Kidney epithelial cell (primary cell): ENCODE measurements around the gene SMARCC1. TPM values are rescaled to one million over a fixed set of nuclear protein-coding genes. Genes with fewer than 3 reads are reported as not detected.

Source experiments
- DNase-seq: peaks from one replicate; pipeline ENCODE4 v3.0.0-alpha.2; 2010; ENCODE audit warnings: low read depth
- H3K27me3 ChIP-seq: 2 replicates; pipeline ENCODE4 v1.6.0; 2011; ENCODE audit warnings: low read length; ENCODE audit not compliant: control insufficient read depth, insufficient read depth
- H3K36me3 ChIP-seq: 2 replicates; pipeline ENCODE4 v1.5.1; 2011; ENCODE audit warnings: low read length; ENCODE audit not compliant: control insufficient read depth, insufficient read depth
- H3K4me3 ChIP-seq: 2 replicates; pipeline ENCODE4 v1.5.1; 2011; ENCODE audit warnings: low read depth, mild to moderate bottlenecking, control low read depth, low read length
- CTCF ChIP-seq: IDR thresholded peaks from 2 replicates; pipeline ENCODE4 v1.5.1; 2011; ENCODE audit warnings: mild to moderate bottlenecking, moderate library complexity, low read length, control low read depth, inconsistent platforms; ENCODE audit not compliant: insufficient read depth, poor library complexity, severe bottlenecking
- total RNA-seq: library from RNA; depleted of rRNA; stranded (reverse); fragments of >200 nt; gene quantifications from 2 replicates; pipeline ENCODE4 v1.2.3, GENCODE V29; 2015

Gene SMARCC1
- total RNA-seq, 1 donor from 2014 or later: 94.0 TPM

GRCh38 chr3:47661121-47661752, 120.5 kb downstream of the SMARCC1 start:
- no peak overlapping the region for H3K4me3 ChIP-seq
- no peak for TF ChIP-seq CTCF
- H3K36me3 ChIP-seq: peaks cover 2% of the 10 kb centered on the region
- no peaks in the 10 kb centered on the region for H3K27me3 ChIP-seq
- peak; percentile 23 for DNase-seq

- TF ChIP-seq CTCF: no peak
- no peak overlapping the region for H3K4me3 ChIP-seq
- peaks cover 2% of the 10 kb centered on the region for H3K36me3 ChIP-seq
- no peak for DNase-seq
- H3K27me3 ChIP-seq: no peaks in the 10 kb centered on the region
Observed at GRCh38 chr3:47658444-47658843, 123.2 kb downstream of the SMARCC1 start.

DNA sequence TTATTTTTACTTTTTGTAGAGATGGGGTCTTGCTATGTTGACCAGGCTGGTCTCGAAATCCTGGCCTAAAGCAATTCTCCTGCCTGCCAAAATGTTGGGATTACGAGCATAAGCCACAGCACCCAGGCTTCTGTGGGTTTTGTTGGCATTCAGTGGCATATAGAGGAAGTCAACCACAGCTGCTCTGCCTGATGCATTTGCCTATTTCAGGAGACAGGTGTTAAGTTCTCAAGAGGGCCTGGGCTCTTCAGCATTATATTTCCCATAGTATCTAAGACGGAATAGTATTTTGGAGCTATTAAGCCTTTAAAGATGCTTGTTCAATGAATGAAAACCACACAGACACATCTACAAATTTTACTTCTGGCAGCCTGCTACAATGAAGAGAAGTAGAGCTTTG, 129.6 kb downstream of the SMARCC1 start:
- TF ChIP-seq CTCF: no peak
- Histone ChIP-seq H3K36me3 (no peaks in the 10 kb centered on the region), H3K4me3 (no peak overlapping the region), H3K27me3 (no peaks in the 10 kb centered on the region)
- no peak for DNase-seq

GRCh38 chr3:47650294-47650693, 131.4 kb downstream of the SMARCC1 start:
- no peak for TF ChIP-seq CTCF
- H3K4me3 ChIP-seq: no peak overlapping the region
- no peaks in the 10 kb centered on the region for H3K36me3 ChIP-seq
- DNase-seq: no peak
- H3K27me3 ChIP-seq: no peaks in the 10 kb centered on the region

DNA sequence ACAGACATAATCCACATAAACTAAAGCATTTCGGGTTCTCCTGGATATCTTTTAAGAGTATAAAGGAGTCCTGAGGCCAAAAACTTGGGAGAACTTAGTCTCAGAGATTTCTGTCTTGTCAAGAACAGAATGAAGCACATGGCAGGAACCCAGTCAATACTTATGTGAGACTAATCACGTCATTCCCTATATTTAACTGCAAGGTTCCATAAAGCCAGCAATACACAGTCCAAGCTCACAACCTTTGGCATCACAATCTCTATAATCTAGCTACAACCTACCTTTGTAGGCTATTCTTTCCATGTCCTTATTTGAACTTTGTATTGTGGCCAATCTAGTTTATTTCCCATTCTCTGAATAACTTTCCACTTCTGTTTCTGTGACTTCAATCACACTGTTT, 134.1 kb downstream of the SMARCC1 start:
- no peak for TF ChIP-seq CTCF
- Histone ChIP-seq H3K4me3 (no peak overlapping the region), H3K36me3 (no peaks in the 10 kb centered on the region), H3K27me3 (no peaks in the 10 kb centered on the region)
- no peak for DNase-seq

- TF ChIP-seq CTCF: no peak
- Histone ChIP-seq H3K4me3 (no peak overlapping the region), H3K27me3 (no peaks in the 10 kb centered on the region), H3K36me3 (no peaks in the 10 kb centered on the region)
- no peak for DNase-seq
Observed at GRCh38 chr3:47646362-47646761, 135.3 kb downstream of the SMARCC1 start.
